ENCODE data around the gene IQCK.

- TF ChIP-seq CTCF (IDR thresholded peaks at IDR 0.05) (no peak), EP300 (IDR thresholded peaks at IDR 0.05) (no peak), POLR2A (IDR thresholded peaks at IDR 0.05) (no peak)
These were observed 23.3 kb downstream of the IQCK start for GRCh38 chr16:19741354-19741753.
